Measurements from ENCODE around the gene KRT74.

- no peak for TF ChIP-seq CTCF (conservative IDR thresholded peaks at IDR 0.05; ENCODE audit: low read depth, low read length)
- no peak for TF ChIP-seq EZH2phosphoT487 (IDR thresholded peaks at IDR 0.05; ENCODE audit: borderline replicate concordance, low read length)
Observed at GRCh38 chr12:52585066-52585465, 11.4 kb upstream of the KRT74 start.

All from PC-3 (cell line).